Vagina (tissue), 2 donors: Measurements from ENCODE around the gene PHF21B.

Experiments used
- CTCF ChIP-seq, 3 experiments: fragments of 450-650 bp in 2 of 3; fragments of 200-600 bp in 1 of 3; sonication (generic) in 1 of 3; IDR thresholded peaks; one replicate each; pipeline ENCODE4 v1.5.1; 2017 to 2019; ENCODE audit warnings: antibody characterized with exemption in 3 of 3, mild to moderate bottlenecking in 2 of 3, moderate library complexity in 2 of 3
- POLR2AphosphoS5 ChIP-seq, 2 donors: sonication (generic); formaldehyde crosslinking; IDR thresholded peaks; one replicate each; pipeline ENCODE4 v1.9.0; 2017; ENCODE audit warnings: antibody characterized with exemption in 2 of 2, mild to moderate bottlenecking in 2 of 2, low read depth in 1 of 2; ENCODE audit not compliant: insufficient read depth in 1 of 2

GRCh38 chr22:44840611-44841322, 169.0 kb downstream of the PHF21B start:
- TF ChIP-seq POLR2AphosphoS5 (IDR thresholded peaks at IDR 0.05; ENCODE audit: insufficient read depth in 1 of 2, low read depth in 1 of 2) (no peak), CTCF (IDR thresholded peaks at IDR 0.05) (no peak)
